Stimulated activated naive CD8-positive, alpha-beta T cell treated with anti-CD3 and anti-CD28 coated beads, Interleukin-15, Interleukin-2, amounts not matched to agents 100 U/mL and 50 U/mL, for 24 hours (primary cell): ENCODE results near the gene KMT5B.
A peak's percentile ranks its signal among the peaks of the same experiment; 100 is the strongest.

Experiments
- ATAC-seq: fragments of 150-1000 bp; cut with Tn5 transposase; one replicate; pipeline ENCODE4 v1.10.0; 2021
- DNase-seq: peaks from one replicate; pipeline ENCODE4 v3.0.0; 2021

KMT5B gene

GRCh38 chr11:68215524-68216170 lies 2.6 kb upstream of the KMT5B start:
- DNase-seq = no peak
- ATAC-seq = no peak

GRCh38 chr11:68215087-68215445 lies 2.0 kb upstream of the KMT5B start:
- peak; percentile 51 for DNase-seq

GRCh38 chr11:68214173-68215086 lies 1.3 kb upstream of the KMT5B start:
- DNase-seq = no peak
- peak; percentile 4 for ATAC-seq

More at GRCh38 chr11:68215087-68215445, 2.0 kb upstream of the KMT5B start:
- no peak for ATAC-seq

GRCh38 chr11:68213555-68214172 lies 568 bp upstream of the KMT5B start:
- ATAC-seq (peak; percentile 44), DNase-seq (peak; percentile 84)

- ATAC-seq = peak; percentile 55
- peak; percentile 73 for DNase-seq
Observed at GRCh38 chr11:68212421-68213134, 518 bp downstream of the KMT5B start.

GRCh38 chr11:68211546-68211945 lies 1.6 kb downstream of the KMT5B start:
- no peak for ATAC-seq
- DNase-seq = peak; percentile 15

- DNase-seq (no peak), ATAC-seq (no peak)
Observed at GRCh38 chr11:68206211-68206610, 6.9 kb downstream of the KMT5B start.

GRCh38 chr11:68204402-68204801 lies 8.7 kb downstream of the KMT5B start:
- no peak for DNase-seq

GRCh38 chr11:68202165-68202564 lies 10.9 kb downstream of the KMT5B start:
- DNase-seq = no peak
- ATAC-seq = no peak

More at GRCh38 chr11:68204402-68204801, 8.7 kb downstream of the KMT5B start:
- no peak for ATAC-seq

- DNase-seq = no peak
- ATAC-seq = no peak
Observed at GRCh38 chr11:68201492-68201891, 11.6 kb downstream of the KMT5B start.

GRCh38 chr11:68200639-68201038 lies 12.5 kb downstream of the KMT5B start:
- ATAC-seq = no peak
- DNase-seq = no peak

GRCh38 chr11:68199295-68199987 lies 13.7 kb downstream of the KMT5B start:
- no peak for DNase-seq
- ATAC-seq = peak; percentile 57

GRCh38 chr11:68196219-68196618 lies 16.9 kb downstream of the KMT5B start:
- DNase-seq (no peak), ATAC-seq (no peak)

- ATAC-seq (no peak), DNase-seq (no peak)
Observed at GRCh38 chr11:68194675-68195294, 18.3 kb downstream of the KMT5B start.

- ATAC-seq (no peak), DNase-seq (no peak)
Observed at GRCh38 chr11:68193018-68193417, 20.1 kb downstream of the KMT5B start.

GRCh38 chr11:68191661-68192579 lies 21.2 kb downstream of the KMT5B start:
- ATAC-seq = peak; percentile 65
- DNase-seq = no peak

GRCh38 chr11:68189888-68190287 lies 23.2 kb downstream of the KMT5B start:
- no peak for ATAC-seq
- DNase-seq = no peak

GRCh38 chr11:68189082-68189481 lies 24.0 kb downstream of the KMT5B start:
- no peak for DNase-seq

GRCh38 chr11:68186061-68186460 lies 27.0 kb downstream of the KMT5B start:
- DNase-seq = no peak

More at GRCh38 chr11:68189082-68189481, 24.0 kb downstream of the KMT5B start:
- no peak for ATAC-seq

More at GRCh38 chr11:68186061-68186460, 27.0 kb downstream of the KMT5B start:
- no peak for ATAC-seq
